Epithelial cell of proximal tubule (primary cell): ENCODE measurements around the gene DNM1. TPM values are rescaled to one million over a fixed set of nuclear protein-coding genes. Genes with fewer than 3 reads are reported as not detected.

Experiments used
- DNase-seq: peaks from one replicate; pipeline ENCODE4 v3.0.0-alpha.2; 2011; ENCODE audit warnings: low read depth
- H3K4me3 ChIP-seq: 2 replicates; pipeline ENCODE4 v1.5.1; 2011; ENCODE audit warnings: low read depth, mild to moderate bottlenecking, low read length
- CTCF ChIP-seq: conservative IDR thresholded peaks from 2 replicates; pipeline ENCODE4 v1.5.1; 2012; ENCODE audit warnings: low read depth, mild to moderate bottlenecking, low read length
- total RNA-seq: library from RNA; depleted of rRNA; stranded (reverse); fragments of >200 nt; gene quantifications from 2 replicates; pipeline ENCODE4 v1.2.3, GENCODE V29; 2015

DNM1 gene
- total RNA-seq, 1 donor from 2014 or later = 16.7 TPM

GRCh38 chr9:128161215-128161902 is 41.8 kb upstream of the DNM1 start:
- no peak for DNase-seq
- H3K4me3 ChIP-seq = peak overlapping the region; percentile 82
- no peak for TF ChIP-seq CTCF

GRCh38 chr9:128162215-128163026 is 40.8 kb upstream of the DNM1 start:
- no peak overlapping the region for H3K4me3 ChIP-seq
- no peak for DNase-seq
- TF ChIP-seq CTCF = no peak

- H3K4me3 ChIP-seq = no peak overlapping the region
- no peak for TF ChIP-seq CTCF
- DNase-seq = no peak
Observed at GRCh38 chr9:128163027-128163515, 40.1 kb upstream of the DNM1 start.

GRCh38 chr9:128163523-128164306 is 39.5 kb upstream of the DNM1 start:
- no peak overlapping the region for H3K4me3 ChIP-seq

GRCh38 chr9:128164307-128164885 is 38.8 kb upstream of the DNM1 start:
- no peak overlapping the region for H3K4me3 ChIP-seq
- TF ChIP-seq CTCF = no peak
- DNase-seq = no peak

More at GRCh38 chr9:128163523-128164306, 39.5 kb upstream of the DNM1 start:
- DNase-seq = no peak
- TF ChIP-seq CTCF = no peak

- H3K4me3 ChIP-seq = no peak overlapping the region
- DNase-seq = no peak
- TF ChIP-seq CTCF = no peak
Observed at GRCh38 chr9:128166169-128166568, 37.0 kb upstream of the DNM1 start.
